GM11168 (cell line): Measurements from ENCODE around the gene METTL21A.

ENCODE experiments used
- in situ Hi-C: fragments of 300-500 bp; cut with MboI; formaldehyde crosslinking; loops from one replicate; pipeline ENCODE4 v1.12.0; 2022; ENCODE audit warnings: low sequenced_read_pairs; ENCODE audit not compliant: unreplicated experiment

Gene METTL21A

DNA sequence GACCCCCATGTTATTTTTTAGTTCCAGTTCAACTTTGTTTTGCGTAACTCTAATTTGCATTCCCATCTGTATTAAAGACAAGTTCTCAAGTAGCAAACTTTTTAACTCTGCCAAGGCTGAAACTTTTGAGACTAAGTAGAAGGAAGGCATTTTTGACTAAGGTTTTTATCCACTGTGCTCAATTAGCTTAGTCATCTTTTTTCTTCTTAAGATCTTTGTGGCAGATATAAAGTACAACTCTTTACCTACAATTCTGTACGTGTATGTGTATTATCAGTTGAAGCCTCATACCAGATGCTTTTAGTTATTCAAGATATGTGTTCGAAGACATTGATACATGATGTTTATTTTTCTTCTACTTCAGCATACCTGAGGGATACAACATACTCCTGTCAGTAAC lies 53.8 kb downstream of the METTL21A start:
- in situ Hi-C loops: no loop called here

DNA sequence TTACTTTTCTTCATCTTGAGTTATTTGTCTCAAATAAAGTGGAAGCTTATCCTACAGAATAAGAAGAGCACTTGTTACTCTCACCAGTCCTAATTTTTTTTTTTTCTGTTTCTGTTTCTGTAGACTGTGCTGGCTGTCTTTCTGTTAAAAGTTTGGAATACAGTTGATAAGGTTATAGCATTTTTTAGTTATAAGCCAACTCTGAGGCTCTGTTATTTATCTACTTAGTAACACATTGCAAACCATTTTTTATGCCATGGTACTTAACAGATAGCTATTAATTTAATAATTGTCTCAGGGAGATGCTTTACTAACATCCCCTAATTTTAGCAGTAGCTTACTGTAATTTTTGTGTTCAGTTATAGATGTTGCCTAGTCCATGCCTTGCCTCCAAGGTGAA lies 57.5 kb downstream of the METTL21A start:
- in situ Hi-C loops: no loop called here

DNA sequence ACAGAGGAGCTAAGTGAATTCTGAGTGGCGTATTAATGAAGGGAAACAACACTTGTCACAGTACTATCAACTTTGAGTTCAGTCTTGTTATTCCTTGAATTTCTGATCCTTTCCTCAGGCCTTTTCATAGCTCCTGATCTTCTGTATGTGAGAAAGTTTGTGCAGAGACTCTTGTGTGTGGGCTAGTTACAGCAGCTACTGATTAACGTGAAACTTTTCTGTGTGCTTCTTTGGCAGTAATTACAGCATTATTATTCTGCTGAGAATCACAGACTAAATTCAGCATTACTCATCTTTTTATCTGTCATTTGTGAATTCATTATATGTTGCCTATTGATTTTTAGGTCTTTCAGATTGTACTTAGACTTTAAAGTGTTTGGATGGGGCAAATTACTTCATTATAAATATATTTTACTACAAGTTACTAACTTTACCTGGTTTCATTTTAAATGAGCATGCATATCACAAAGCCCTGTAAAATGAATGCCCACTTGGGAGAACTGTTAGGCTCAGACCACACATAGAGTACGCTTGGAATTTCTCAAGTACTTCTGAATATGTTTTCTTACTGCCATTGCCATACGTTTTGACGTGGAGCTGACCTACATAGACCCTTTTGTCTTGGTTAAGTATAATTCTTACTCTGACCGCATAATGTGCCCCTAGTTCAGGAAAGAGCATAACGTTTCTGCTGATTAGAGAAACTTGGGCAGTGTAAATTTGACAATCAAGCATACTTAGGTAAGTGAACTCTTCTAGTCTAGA lies 59.3 kb downstream of the METTL21A start:
- in situ Hi-C loops: no loop called here
